AG10803 (cell line): Measurements from ENCODE around the gene KMT2B.

Source experiments
- DNase-seq: peaks from one replicate; pipeline ENCODE4 v3.0.0; 2010; ENCODE audit warnings: low read depth
- H3K4me3 ChIP-seq: 2 replicates; pipeline ENCODE4 v1.5.1; 2011; ENCODE audit warnings: mild to moderate bottlenecking, low read length, control low read depth
- CTCF ChIP-seq: conservative IDR thresholded peaks from 2 replicates; pipeline ENCODE4 v1.5.1; 2011; ENCODE audit warnings: mild to moderate bottlenecking, low read length, control low read depth, inconsistent platforms

Gene KMT2B

GRCh38 chr19:35712567-35713505, 5.0 kb upstream of the KMT2B start:
- no peak for DNase-seq
- no peak for TF ChIP-seq CTCF
- H3K4me3 ChIP-seq, result no peak overlapping the region

GRCh38 chr19:35713506-35713850, 4.3 kb upstream of the KMT2B start:
- DNase-seq, result no peak
- H3K4me3 ChIP-seq, result no peak overlapping the region
- no peak for TF ChIP-seq CTCF

GRCh38 chr19:35713904-35714495, 3.8 kb upstream of the KMT2B start:
- TF ChIP-seq CTCF, result no peak
- H3K4me3 ChIP-seq, result no peak overlapping the region
- DNase-seq, result no peak

- H3K4me3 ChIP-seq, result no peak overlapping the region
- no peak for TF ChIP-seq CTCF
- no peak for DNase-seq
Measured at GRCh38 chr19:35714601-35715354, 3.0 kb upstream of the KMT2B start.

GRCh38 chr19:35715355-35715809, 2.4 kb upstream of the KMT2B start:
- no peak for DNase-seq
- H3K4me3 ChIP-seq, result no peak overlapping the region
- no peak for TF ChIP-seq CTCF

- no peak for TF ChIP-seq CTCF
- peak overlapping the region; percentile 84 for H3K4me3 ChIP-seq
- DNase-seq, result peak; percentile 36
Measured at GRCh38 chr19:35715981-35716800, 1.6 kb upstream of the KMT2B start.
